ENCODE data around the gene SH3RF2.
"Not testable (repeated sequence)": the region's sequence is repeated elsewhere in the genome, so short reads cannot be mapped to it uniquely, and the experiment has no call there.

The SH3RF2 gene

GRCh38 chr5:146005264-146005663, 68.9 kb downstream of the SH3RF2 start:
- no peak for DNase-seq (ENCODE audit: low read depth in 2 of 3, low spot score in 2 of 3)

- DNase-seq (ENCODE audit: low read depth in 2 of 3, low spot score in 2 of 3): no peak
Observed at GRCh38 chr5:146005723-146006122, 69.3 kb downstream of the SH3RF2 start.

DNA sequence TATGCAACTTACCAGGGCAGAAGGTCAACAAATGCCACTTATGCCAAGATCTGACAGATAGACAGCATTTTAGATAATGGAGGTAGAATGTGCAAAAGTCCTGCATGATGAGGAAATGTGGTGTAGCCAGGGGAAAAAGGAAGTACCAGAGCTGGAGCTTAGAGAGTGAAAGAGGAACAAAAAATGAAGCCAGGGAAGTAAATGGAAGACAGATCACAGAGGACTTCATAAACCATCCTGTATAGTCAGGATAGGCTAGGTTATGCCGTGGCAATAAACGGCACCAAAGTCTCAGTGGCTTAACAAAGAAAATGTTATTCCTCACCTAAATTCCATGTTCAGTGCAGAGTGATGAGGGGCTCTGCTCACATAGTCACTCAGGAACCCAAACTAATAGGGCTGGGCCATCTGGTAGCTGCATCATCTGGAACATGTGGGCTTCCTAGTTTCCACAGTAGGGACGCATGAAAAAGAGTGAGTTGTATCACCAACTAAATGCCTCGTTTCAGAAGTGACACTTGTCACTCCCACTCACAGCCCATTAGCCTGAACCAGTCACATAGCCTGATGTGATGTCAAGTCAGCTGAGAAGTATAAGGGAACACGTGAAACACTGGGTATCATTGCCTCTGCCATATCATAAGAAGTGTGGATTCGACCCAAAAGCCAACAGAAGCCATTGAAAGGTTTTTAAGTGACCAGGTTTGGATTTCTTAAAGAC, 70.3 kb downstream of the SH3RF2 start:
- no peak for DNase-seq (ENCODE audit: low read depth in 2 of 3, low spot score in 2 of 3)

DNA sequence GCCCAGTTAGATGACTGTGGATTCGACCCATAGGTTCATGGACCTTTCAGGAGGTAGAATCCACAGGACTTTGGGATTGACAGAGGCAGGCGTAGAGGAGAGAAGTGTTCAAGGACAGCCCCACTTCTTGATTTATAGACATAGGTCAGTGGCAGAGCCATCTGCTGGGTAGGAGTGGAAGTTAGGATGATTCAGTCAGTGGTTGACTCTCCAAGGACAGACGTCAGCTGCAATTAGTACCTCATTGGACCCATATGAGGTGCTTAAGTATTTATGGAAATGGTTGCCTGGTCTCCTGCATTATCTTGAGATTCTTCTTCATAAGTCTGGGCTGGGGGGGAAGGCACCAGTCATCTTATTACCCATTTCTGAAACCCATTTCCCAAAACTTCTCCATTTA, 70.9 kb downstream of the SH3RF2 start:
- DNase-seq (ENCODE audit: low read depth in 2 of 3, low spot score in 2 of 3): no peak

GRCh38 chr5:146007989-146008388, 71.6 kb downstream of the SH3RF2 start:
- DNase-seq (ENCODE audit: low read depth in 2 of 3, low spot score in 2 of 3): no peak

DNA sequence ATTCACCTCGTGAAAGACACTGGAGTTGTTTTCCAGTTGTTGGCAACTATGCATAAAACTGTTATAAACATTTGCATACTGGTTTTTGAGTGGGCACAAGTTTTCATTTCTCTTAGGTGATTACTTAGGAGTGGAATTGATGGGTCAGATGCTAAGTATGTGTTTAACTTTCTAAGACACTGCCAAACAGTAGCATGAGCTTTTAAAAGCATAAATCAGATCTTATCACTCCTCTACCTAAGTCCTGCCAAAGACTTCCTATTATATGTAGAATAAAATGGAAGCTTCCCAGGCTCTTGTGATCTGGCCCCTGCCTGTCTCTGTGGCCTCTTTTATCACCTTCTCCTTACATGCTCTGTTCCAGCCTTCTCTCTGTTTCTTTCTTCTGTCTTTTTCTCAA, 72.6 kb downstream of the SH3RF2 start:
- DNase-seq (ENCODE audit: low read depth in 2 of 3, low spot score in 2 of 3): no peak

DNA sequence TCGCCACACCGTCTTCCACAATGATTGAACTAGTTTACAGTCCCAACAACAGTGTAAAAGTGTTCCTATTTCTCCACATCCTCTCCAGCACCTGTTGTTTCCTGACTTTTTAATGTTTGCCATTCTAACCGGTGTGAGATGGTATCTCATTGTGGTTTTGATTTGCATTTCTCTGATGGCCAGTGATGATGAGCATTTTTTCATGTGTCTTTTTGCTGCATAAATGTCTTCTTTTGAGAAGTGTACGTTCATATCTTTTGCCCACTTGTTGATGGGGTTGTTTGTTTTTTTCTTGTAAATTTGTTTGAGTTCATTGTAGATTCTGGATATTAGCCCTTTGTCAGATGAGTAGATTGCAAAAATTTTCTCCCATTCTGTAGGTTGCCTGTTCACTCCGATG, 74.1 kb downstream of the SH3RF2 start:
- not testable (repeated sequence) for DNase-seq (ENCODE audit: low read depth in 2 of 3, low spot score in 2 of 3)

- no peak for DNase-seq (ENCODE audit: low read depth in 2 of 3, low spot score in 2 of 3)
Observed at GRCh38 chr5:146013761-146014160, 77.4 kb downstream of the SH3RF2 start.

DNA sequence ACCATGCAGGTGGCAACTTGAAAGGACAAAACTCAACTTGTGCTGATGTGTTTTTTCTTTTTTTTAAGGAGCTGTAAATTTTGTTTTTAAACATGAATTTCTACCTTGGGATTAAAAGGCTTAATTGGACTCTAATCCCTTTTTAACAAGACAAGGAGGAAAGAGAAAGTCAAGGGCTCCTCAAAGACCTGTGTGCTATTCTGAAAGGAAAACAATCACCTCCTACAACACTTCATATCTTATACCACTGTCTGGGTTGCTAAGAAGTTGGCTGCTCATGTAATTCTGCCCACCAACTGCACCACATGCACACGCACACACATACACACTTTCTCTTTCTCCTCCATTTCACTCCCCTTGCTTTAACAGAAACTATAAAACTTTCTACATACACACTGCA, 78.6 kb downstream of the SH3RF2 start:
- no peak for DNase-seq (ENCODE audit: low read depth in 2 of 3, low spot score in 2 of 3)

GRCh38 chr5:146016764-146017484, 80.5 kb downstream of the SH3RF2 start:
- no peak for DNase-seq (ENCODE audit: low read depth in 2 of 3, low spot score in 2 of 3)

DNA sequence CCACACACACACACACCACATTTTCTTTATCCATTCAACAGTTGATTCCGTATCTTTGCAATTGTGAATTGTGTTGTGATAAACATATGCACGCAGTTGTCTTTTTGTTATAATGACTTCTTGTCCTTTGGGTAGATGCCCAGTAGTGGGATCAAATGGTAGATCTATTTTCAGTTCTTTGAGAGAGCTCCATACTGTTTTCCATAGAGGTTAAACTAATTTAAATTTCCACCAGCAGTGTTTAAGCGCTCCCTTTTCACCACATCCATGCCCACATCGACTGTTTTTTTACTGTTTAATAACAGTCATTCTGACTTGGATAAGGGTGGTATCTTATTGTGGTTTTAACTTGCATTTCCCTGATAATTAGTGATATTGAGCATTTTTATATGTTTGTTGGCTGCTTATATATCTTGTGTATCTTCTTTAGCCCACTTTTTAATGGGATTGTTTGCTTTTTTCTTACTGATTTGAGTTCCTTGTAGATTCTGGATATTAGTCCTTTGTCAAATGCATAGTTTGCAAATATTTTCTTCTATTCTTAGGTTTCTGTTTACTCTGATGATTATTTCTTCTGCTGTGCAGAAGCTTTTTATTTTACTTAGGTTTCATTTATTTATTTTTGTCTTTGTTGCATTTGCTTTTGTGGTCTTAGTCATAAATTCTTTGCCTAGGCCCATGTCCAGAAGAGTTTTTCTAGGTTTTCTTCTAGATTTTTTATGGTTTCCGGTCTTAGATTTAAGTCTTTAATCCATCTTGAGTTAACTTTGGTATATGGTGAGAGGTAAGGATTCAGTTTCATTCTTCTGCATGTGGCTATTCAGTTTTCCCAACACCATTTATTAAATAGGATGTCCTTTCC, 82.4 kb downstream of the SH3RF2 start:
- no peak for DNase-seq (ENCODE audit: low read depth in 2 of 3, low spot score in 2 of 3)

DNA sequence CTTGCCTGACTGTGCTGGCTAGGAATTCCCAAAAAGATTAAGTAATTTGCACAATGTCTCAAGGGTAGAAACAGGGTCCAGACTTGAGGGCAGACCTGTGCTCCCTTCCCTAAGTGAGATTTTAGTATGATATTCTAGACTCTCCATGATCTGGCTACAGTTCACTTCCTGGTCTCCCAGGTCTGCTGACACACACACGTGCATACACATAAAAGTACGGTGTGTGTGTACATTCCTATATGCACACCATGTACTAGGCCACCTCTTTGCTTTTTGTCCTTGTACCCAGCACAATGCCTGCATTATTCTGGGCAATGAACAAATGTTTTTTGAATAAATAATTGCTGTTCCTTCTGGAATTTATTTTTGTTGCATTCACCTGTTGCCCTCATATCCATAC, 83.7 kb downstream of the SH3RF2 start:
- no peak for DNase-seq (ENCODE audit: low read depth in 2 of 3, low spot score in 2 of 3)

GRCh38 chr5:146024034-146024433, 87.7 kb downstream of the SH3RF2 start:
- DNase-seq (ENCODE audit: low read depth in 2 of 3, low spot score in 2 of 3): no peak

DNA sequence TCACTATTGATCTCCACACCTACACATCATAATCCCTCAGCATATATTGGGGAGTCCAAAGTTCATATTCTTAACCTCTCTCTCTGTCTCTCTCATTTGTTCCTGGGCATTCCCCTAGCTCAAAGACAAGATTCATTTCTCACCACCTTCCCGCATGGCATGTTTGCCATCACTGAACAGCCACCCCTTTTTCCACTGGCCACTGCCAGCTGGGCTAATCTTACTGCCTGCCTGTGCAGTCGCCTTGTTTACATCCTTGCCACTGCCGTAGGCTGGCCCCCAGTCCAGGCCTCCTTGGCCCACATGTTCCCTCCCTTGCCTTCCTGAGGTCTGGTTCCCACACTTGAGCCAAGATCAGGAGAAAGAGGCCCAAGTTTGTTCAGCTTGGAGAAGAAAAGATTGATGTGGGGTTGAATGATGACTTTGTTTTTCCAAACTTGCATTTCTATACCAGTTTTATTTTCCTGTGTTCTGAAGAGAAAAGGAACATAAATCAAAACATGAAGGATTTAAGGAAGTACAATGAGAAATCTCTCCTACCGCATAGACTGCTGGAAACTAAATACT, 88.8 kb downstream of the SH3RF2 start:
- no peak for DNase-seq (ENCODE audit: low read depth in 2 of 3, low spot score in 2 of 3)

- no peak for DNase-seq (ENCODE audit: low read depth in 2 of 3, low spot score in 2 of 3)
Observed at GRCh38 chr5:146025681-146026080, 89.3 kb downstream of the SH3RF2 start.

- no peak for DNase-seq (ENCODE audit: low read depth in 2 of 3, low spot score in 2 of 3)
Observed at GRCh38 chr5:146026307-146027010, 90.1 kb downstream of the SH3RF2 start.

GRCh38 chr5:146027751-146028150, 91.4 kb downstream of the SH3RF2 start:
- no peak for DNase-seq (ENCODE audit: low read depth in 2 of 3, low spot score in 2 of 3)

GRCh38 chr5:146032911-146033310, 96.5 kb downstream of the SH3RF2 start:
- no peak for DNase-seq (ENCODE audit: low read depth in 2 of 3, low spot score in 2 of 3)

DNA sequence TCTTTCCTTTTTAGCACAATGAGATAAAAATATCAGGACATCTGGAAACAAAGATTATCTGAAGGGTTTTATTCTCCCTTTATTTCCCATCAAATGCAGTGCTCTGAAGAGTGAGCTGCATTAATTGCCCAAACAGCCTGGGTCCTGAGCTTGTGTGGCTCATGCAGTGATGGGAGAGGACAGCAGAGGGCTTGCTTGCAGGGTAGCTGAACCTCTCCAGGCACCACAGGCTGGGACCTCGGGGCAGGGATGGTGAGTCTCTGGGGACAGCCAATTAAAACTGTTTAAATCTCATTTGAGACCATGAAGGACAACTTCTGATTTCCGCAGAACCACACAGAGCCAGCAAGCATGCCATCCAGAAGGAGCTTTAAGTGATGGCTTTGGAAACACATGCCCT, 97.7 kb downstream of the SH3RF2 start:
- no peak for DNase-seq (ENCODE audit: low read depth in 2 of 3, low spot score in 2 of 3)

DNA sequence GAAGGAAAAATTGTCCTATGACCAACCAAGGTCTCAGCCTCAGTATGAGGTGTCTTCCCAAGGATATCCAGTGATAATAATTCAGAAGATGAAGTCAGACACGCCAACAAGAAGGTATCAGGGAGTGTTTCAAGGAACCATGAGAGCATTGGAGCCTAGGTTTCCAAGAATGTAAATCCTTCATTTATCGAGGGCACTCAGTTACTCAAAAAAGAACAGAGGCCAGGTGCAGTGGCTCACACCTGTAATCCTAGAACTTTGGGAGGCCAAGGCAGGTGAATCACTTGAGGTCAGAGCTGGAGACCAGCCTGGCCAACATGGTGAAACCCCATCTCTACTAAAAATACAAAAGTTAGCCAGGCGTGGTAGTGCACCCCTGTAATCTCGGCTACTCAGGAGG, 98.2 kb downstream of the SH3RF2 start:
- no peak for DNase-seq (ENCODE audit: low read depth in 2 of 3, low spot score in 2 of 3)

DNA sequence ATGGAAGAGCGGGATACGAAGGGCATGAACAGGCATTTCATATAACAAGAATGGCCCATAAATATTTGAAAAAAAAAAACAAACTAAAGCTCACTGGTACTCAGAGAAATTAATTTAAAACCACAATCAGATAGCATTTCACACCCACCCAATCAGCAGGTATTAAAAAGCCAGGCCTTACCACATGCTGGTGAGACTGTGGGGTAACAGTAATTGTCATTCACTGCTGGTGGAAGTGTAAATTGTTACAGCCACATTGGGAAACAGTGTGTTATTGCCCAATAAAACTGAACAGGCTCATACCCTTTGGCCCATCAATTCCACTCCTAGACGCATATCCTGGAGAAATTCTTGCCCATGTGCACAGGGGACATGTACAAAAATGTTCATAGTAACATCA, 103.0 kb downstream of the SH3RF2 start:
- no peak for DNase-seq (ENCODE audit: low read depth in 2 of 3, low spot score in 2 of 3)
